Measurements from ENCODE around the gene ZNF341.

ZNF341 gene

DNA sequence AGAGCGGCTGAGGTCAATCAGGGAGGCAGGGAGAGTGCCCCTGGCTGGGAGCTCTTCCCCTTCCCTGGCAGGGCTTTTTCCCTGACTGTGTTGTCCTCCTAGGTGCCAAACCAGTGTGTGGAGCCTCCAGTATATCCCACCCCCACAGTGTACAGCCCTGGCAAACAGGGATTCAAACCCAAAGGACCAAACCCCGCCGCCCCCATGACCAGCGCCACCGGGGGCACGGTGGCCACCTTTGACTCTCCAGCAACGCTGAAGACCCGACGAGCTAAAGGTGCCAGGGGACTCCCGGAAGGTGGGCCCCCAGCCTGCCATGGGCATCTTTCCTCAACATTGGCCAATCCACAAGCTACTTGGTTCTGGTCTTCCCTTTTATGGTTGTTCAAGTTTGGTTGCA is 25.2 kb downstream of the ZNF341 start:
- no peak overlapping the region for H3K27ac ChIP-seq
- H3K4me3 ChIP-seq, result no peak overlapping the region
- DNase-seq (ENCODE audit: low spot score), result no peak
- TF ChIP-seq, protein P1, sequence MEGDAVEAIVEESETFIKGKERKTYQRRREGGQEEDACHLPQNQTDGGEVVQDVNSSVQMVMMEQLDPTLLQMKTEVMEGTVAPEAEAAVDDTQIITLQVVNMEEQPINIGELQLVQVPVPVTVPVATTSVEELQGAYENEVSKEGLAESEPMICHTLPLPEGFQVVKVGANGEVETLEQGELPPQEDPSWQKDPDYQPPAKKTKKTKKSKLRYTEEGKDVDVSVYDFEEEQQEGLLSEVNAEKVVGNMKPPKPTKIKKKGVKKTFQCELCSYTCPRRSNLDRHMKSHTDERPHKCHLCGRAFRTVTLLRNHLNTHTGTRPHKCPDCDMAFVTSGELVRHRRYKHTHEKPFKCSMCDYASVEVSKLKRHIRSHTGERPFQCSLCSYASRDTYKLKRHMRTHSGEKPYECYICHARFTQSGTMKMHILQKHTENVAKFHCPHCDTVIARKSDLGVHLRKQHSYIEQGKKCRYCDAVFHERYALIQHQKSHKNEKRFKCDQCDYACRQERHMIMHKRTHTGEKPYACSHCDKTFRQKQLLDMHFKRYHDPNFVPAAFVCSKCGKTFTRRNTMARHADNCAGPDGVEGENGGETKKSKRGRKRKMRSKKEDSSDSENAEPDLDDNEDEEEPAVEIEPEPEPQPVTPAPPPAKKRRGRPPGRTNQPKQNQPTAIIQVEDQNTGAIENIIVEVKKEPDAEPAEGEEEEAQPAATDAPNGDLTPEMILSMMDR (IDR thresholded peaks at IDR 0.05), result no peak

DNA sequence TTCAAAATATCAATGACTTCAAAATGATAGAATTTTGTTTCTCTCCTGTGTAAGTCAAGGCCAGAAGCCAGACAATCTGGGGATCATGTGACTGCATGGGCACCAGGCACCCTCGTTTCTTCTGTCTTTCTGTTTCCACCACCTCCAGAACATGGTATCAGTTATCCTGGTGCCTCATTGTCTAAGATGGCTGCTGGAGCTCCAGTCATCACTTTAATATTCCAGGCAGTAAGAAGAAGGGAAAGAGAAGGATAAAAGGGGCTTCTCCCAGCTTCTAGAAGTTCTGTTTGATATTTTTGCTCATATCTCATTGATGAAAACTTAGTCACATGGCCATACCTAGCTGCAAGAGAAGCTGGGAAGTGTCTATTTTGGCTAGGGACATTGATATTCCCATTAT is 25.7 kb downstream of the ZNF341 start:
- no peak overlapping the region for H3K27ac ChIP-seq
- H3K4me3 ChIP-seq, result no peak overlapping the region
- TF ChIP-seq, protein P1 (IDR thresholded peaks at IDR 0.05), result no peak
- DNase-seq (ENCODE audit: low spot score), result no peak

DNA sequence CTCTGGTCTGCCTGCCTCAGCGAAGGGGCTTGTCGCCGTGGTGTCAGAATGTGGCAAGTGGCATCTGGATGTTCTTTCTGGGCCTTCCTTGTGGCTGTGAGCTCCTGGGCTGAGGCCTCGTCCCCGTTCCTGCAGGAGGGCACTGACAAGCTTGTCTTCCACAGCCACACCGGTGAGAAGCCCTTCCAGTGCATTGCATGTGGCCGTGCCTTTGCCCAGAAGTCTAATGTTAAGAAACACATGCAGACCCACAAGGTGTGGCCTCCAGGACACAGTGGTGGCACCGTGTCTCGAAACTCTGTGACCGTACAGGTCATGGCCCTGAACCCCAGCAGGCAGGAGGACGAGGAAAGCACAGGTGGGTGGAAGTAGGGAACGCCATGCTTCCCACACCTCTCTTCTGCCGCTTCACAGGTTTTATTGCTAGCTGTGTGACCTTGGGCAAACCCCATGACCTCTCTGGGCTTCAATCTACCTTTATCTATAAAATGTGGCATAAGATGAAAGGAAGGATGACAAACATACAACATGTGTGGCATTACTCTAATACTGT is 30.0 kb downstream of the ZNF341 start:
- Histone ChIP-seq H3K27ac (no peak overlapping the region), H3K4me3 (no peak overlapping the region)
- DNase-seq (ENCODE audit: low spot score), result no peak
- TF ChIP-seq, protein P1 (IDR thresholded peaks at IDR 0.05), result no peak

DNA sequence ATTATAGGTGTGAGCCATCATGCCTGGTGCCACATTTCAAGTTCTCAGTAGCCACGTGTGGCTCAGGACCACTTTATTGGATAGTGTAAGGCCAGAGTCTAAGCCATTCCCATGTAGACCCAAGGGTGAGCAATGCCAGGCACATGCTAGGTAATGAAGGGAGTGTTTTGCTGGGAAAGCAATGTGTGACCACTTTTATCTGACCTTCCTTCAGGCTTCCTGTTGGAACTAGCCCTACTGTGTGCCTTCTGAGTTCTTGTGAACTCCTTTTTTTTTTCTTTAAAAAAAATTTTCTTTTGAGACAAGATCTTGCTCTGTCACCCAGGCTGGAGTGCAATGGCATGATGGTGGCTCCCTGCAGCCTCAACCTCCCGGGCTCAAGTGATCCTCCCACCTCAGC is 33.3 kb downstream of the ZNF341 start:
- TF ChIP-seq, protein P1 (IDR thresholded peaks at IDR 0.05), result no peak
- no peak overlapping the region for H3K4me3 ChIP-seq

DNA sequence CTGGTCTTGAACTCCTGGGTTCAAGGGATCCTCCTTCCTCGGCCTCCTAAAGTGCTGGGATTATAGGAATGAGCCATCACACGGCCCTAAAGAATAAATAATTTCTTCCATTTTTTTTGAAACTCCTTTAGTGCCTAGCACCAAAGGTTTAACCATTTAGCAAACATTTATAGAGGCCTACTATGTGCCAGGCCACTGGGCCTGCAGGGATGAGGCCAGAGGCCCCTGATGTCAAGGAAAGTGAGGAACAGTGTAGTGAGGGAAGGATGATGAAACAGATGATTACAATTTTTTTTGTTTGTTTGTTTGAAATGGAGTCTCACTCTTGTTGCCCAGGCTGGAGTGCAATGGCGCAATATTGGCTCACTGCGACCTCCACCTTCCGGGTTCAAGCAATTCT is 33.8 kb downstream of the ZNF341 start:
- Histone ChIP-seq H3K27ac (no peak overlapping the region), H3K4me3 (no peak overlapping the region)
- DNase-seq (ENCODE audit: low spot score), result no peak
- TF ChIP-seq, protein P1 (IDR thresholded peaks at IDR 0.05), result no peak

More for the DNA sequence above, 33.3 kb downstream of the ZNF341 start:
- no peak for DNase-seq (ENCODE audit: low spot score)
- no peak overlapping the region for H3K27ac ChIP-seq

DNA sequence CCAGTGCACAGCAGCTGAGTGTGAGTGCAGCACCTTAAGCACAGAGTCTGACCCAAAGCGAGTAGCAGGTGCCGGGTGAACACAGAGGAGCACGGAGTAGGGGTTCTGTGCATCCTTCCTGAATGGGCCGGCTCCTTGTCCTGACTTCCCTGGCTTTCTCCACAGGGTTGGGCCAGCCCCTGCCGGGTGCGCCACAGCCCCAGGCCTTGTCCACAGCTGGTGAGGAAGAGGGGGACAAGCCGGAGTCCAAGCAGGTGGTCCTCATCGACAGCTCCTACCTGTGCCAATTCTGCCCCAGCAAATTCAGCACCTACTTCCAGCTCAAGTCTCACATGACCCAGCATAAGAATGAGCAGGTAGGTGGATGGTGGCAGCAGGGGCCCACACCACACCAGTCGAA is 34.9 kb downstream of the ZNF341 start:
- DNase-seq (ENCODE audit: low spot score), result no peak
- Histone ChIP-seq H3K4me3 (no peak overlapping the region), H3K27ac (no peak overlapping the region)
- TF ChIP-seq, protein P1 (IDR thresholded peaks at IDR 0.05), result no peak

DNA sequence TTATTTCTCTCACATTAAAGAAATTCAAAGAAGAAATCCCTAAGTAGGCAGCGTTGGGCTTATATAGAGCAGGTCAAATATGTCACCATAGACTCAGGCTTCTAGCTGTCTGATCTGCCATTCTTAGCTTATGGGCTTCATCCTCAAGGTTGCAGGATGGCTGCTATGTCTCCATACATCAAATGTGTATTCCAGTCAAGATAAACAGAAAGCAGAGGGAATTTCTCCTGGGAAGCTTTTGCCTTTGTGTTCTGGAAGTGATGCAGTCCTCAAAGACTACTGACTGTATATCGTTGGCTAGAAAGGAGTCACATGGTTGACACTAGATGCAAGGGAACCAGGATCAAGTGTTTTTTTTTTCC is 36.0 kb downstream of the ZNF341 start:
- Histone ChIP-seq H3K4me3 (no peak overlapping the region), H3K27ac (no peak overlapping the region)
- TF ChIP-seq, protein P1 (IDR thresholded peaks at IDR 0.05), result no peak
- no peak for DNase-seq (ENCODE audit: low spot score)

All from coronary artery (tissue), 2 donors.